Neural progenitor cell (in vitro differentiated cells): ENCODE measurements around the gene TRIO. TPM values are rescaled to one million over a fixed set of nuclear protein-coding genes. Genes with fewer than 3 reads are reported as not detected.

Experiments
- DNase-seq: peaks from one replicate; pipeline ENCODE4 v3.0.0-alpha.2; 2016; ENCODE audit warnings: low spot score
- H2AFZ ChIP-seq: fragments of 200-600 bp; sonication (generic); replicated peaks from 2 replicates; pipeline ENCODE4 v1.6.1; 2016; ENCODE audit warnings: antibody characterized with exemption
- H3F3A ChIP-seq: fragments of 200-600 bp; sonication (generic); 2 replicates; pipeline ENCODE4 v1.6.1; 2016; ENCODE audit warnings: antibody characterized with exemption, low read depth
- H3K27ac ChIP-seq: fragments of 200-600 bp; sonication (generic); 2 replicates; pipeline ENCODE4 v1.5.1; 2016; ENCODE audit warnings: mild to moderate bottlenecking
- H3K27me3 ChIP-seq: fragments of 200-600 bp; sonication (generic); 2 replicates; pipeline ENCODE4 v1.6.1; 2016; ENCODE audit warnings: mild to moderate bottlenecking, moderate library complexity
- H3K36me3 ChIP-seq: fragments of 200-600 bp; sonication (generic); 2 replicates; pipeline ENCODE4 v1.5.1; 2016
- H3K4me1 ChIP-seq: fragments of 200-600 bp; sonication (generic); 2 replicates; pipeline ENCODE4 v1.6.1; 2016; ENCODE audit warnings: mixed run types
- H3K4me2 ChIP-seq: fragments of 200-600 bp; sonication (generic); 2 replicates; pipeline ENCODE4 v1.6.1; 2016
- H3K4me3 ChIP-seq: fragments of 200-600 bp; sonication (generic); 2 replicates; pipeline ENCODE4 v1.5.1; 2016
- H3K79me2 ChIP-seq: fragments of 200-600 bp; sonication (generic); 2 replicates; pipeline ENCODE4 v1.6.1; 2016; ENCODE audit warnings: low read depth
- H3K9ac ChIP-seq: fragments of 200-600 bp; sonication (generic); 2 replicates; pipeline ENCODE4 v1.6.1; 2016
- H3K9me3 ChIP-seq: fragments of 200-600 bp; sonication (generic); 2 replicates; pipeline ENCODE4 v1.5.1; 2016; ENCODE audit warnings: low read depth
- H4K20me1 ChIP-seq: fragments of 200-600 bp; sonication (generic); 2 replicates; pipeline ENCODE4 v1.6.1; 2016; ENCODE audit warnings: low read depth
- H3K27ac Mint-ChIP-seq: 3 replicates; pipeline ENCODE4 v1.8.0; 2021; ENCODE audit warnings: mixed read lengths
- H3K27me3 Mint-ChIP-seq: 2 replicates; pipeline ENCODE4 v1.8.0; 2022; ENCODE audit warnings: low read depth, mild to moderate bottlenecking, inconsistent platforms, moderate library complexity, mixed read lengths; ENCODE audit not compliant: insufficient read depth
- H3K36me3 Mint-ChIP-seq: 3 replicates; pipeline ENCODE4 v1.8.0; 2021; ENCODE audit warnings: mixed read lengths
- H3K4me1 Mint-ChIP-seq: 3 replicates; pipeline ENCODE4 v1.8.0; 2021; ENCODE audit warnings: mixed read lengths
- H3K4me3 Mint-ChIP-seq: 3 replicates; pipeline ENCODE4 v1.8.0; 2021; ENCODE audit warnings: mild to moderate bottlenecking, moderate library complexity, mixed read lengths
- H3K9me3 Mint-ChIP-seq: 3 replicates; pipeline ENCODE4 v1.8.0; 2020; ENCODE audit warnings: mixed read lengths
- EZH2 ChIP-seq: fragments of 200-600 bp; sonication (generic); IDR thresholded peaks from 2 replicates; pipeline ENCODE4 v1.6.1; 2017; ENCODE audit warnings: antibody characterized with exemption, mild to moderate bottlenecking, moderate library complexity
- EZH2phosphoT487 ChIP-seq: fragments of 200-600 bp; sonication (generic); IDR thresholded peaks from 2 replicates; pipeline ENCODE4 v1.6.1; 2017; ENCODE audit warnings: antibody characterized with exemption
- total RNA-seq: library from RNA; depleted of rRNA; stranded (reverse); fragments of >200 nt; gene quantifications from 2 replicates; pipeline ENCODE4 v1.2.3, GENCODE V29; 2015; ENCODE audit warnings: low replicate concordance
- TF ChIP-seq, protein P1 (sequence below): fragments of 200-600 bp; sonication (generic); IDR thresholded peaks from 2 replicates; pipeline ENCODE4 v1.5.1; 2017; ENCODE audit warnings: antibody characterized with exemption, mild to moderate bottlenecking

Gene TRIO
- total RNA-seq, 1 donor from 2014 or later: 84.7 TPM

DNA sequence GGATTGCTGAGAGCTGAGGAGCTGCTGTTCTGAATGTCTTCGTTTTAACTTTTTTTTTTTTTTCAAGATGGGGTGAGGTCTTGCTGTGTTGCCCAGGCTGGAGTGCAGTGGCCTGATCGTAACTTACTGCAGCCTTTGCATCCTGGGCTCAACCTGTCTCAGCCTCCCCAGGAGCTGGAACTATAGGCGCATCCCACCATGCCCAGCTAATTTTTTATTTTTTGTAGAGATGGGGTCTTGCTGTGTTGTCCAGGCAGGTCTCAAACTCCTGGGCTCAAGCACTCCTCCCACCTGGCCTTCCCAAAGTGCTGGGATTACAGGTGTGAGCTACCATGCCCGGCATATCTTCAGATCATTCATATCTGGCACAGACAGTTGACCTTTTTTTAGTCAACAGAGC, 46.5 kb downstream of the TRIO start:
- peaks cover 100% of the 10 kb centered on the region for H3K79me2 ChIP-seq
- Mint-ChIP-seq H3K9me3 (no peaks in the 10 kb centered on the region), H3K4me1 (peaks cover 24% of the 10 kb centered on the region), H3K27me3 (peaks cover 4% of the 10 kb centered on the region), H3K36me3 (peaks cover 1% of the 10 kb centered on the region), H3K27ac (no peak overlapping the region), H3K4me3 (no peak overlapping the region)
- H3K4me3 ChIP-seq: no peak overlapping the region
- H3K4me1 ChIP-seq: peaks cover 4% of the 10 kb centered on the region
- no peaks in the 10 kb centered on the region for H3K27me3 ChIP-seq
- peaks cover 97% of the 10 kb centered on the region for H4K20me1 ChIP-seq
- DNase-seq: no peak
- H3K9ac ChIP-seq: no peak overlapping the region
- H3K9me3 ChIP-seq: no peaks in the 10 kb centered on the region
- no peaks in the 10 kb centered on the region for H3F3A ChIP-seq
- H3K36me3 ChIP-seq: no peaks in the 10 kb centered on the region
- TF ChIP-seq EZH2 (no peak), EZH2phosphoT487 (no peak)
- TF ChIP-seq, protein P1, sequence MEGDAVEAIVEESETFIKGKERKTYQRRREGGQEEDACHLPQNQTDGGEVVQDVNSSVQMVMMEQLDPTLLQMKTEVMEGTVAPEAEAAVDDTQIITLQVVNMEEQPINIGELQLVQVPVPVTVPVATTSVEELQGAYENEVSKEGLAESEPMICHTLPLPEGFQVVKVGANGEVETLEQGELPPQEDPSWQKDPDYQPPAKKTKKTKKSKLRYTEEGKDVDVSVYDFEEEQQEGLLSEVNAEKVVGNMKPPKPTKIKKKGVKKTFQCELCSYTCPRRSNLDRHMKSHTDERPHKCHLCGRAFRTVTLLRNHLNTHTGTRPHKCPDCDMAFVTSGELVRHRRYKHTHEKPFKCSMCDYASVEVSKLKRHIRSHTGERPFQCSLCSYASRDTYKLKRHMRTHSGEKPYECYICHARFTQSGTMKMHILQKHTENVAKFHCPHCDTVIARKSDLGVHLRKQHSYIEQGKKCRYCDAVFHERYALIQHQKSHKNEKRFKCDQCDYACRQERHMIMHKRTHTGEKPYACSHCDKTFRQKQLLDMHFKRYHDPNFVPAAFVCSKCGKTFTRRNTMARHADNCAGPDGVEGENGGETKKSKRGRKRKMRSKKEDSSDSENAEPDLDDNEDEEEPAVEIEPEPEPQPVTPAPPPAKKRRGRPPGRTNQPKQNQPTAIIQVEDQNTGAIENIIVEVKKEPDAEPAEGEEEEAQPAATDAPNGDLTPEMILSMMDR: no peak
- H2AFZ ChIP-seq: no peak overlapping the region
- no peak overlapping the region for H3K27ac ChIP-seq
- no peak overlapping the region for H3K4me2 ChIP-seq

DNA sequence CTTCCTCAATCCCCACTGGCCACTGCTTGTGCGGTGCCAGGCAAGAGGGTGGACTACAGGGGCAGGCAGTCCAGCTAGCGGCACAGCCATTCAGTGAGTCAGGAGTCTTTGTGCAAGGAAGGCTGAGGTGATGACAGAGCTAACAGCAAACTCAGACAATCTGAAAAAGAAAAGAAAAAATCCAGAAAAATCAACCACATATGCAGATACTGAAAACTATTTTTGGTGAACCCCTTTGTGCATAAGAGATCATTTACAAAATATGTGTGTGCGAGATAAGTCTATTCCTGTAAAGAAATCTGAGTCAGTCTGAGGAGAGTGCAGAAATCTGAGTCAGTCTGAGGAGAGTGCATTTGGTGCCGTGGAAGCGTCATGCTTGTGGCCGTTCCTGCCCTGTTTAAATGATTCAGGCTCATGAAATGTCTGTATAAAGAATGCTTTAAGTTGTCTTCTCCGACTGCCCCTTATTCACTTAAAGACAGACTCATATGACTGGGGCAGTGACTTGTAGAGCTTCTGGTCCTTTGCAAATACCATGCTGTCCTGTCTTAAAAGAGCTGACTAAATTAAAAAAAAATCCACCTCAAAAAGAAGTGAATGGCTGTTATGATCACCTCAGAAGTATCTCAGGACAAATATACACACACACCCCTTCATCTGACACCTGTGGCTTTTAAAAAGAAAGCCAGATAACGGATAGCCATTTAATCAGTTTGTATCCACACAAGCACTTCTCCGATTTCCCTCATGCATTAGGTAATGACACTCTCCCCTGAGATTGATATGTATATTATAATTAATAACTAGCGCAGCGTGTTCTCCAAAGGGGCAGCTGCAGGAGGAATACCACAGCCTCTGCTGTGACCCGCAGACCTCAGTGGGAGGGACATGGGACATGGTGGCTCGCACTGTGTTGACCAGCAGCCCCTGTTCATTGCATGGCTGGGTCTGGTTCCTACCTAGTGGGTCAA, 47.3 kb downstream of the TRIO start:
- peaks cover 97% of the 10 kb centered on the region for H4K20me1 ChIP-seq
- H3K27ac ChIP-seq: no peak overlapping the region
- no peak overlapping the region for H3K4me3 ChIP-seq
- no peaks in the 10 kb centered on the region for H3K9me3 Mint-ChIP-seq
- TF ChIP-seq EZH2phosphoT487 (no peak), EZH2 (no peak)
- TF ChIP-seq, protein P1: no peak
- peaks cover 1% of the 10 kb centered on the region for H3K36me3 Mint-ChIP-seq
- peaks cover 26% of the 10 kb centered on the region for H3K4me1 Mint-ChIP-seq
- no peak for DNase-seq
- no peaks in the 10 kb centered on the region for H3K27me3 ChIP-seq
- H3K27ac Mint-ChIP-seq: peak overlapping the region; percentile 87
- peaks cover 2% of the 10 kb centered on the region for H3K27me3 Mint-ChIP-seq
- no peaks in the 10 kb centered on the region for H3K36me3 ChIP-seq
- H3K79me2 ChIP-seq: peaks cover 100% of the 10 kb centered on the region
- no peak overlapping the region for H3K9ac ChIP-seq
- no peaks in the 10 kb centered on the region for H3K9me3 ChIP-seq
- H2AFZ ChIP-seq: no peak overlapping the region
- no peaks in the 10 kb centered on the region for H3F3A ChIP-seq
- H3K4me3 Mint-ChIP-seq: no peak overlapping the region
- H3K4me2 ChIP-seq: no peak overlapping the region
- peaks cover under 1% of the 10 kb centered on the region for H3K4me1 ChIP-seq

DNA sequence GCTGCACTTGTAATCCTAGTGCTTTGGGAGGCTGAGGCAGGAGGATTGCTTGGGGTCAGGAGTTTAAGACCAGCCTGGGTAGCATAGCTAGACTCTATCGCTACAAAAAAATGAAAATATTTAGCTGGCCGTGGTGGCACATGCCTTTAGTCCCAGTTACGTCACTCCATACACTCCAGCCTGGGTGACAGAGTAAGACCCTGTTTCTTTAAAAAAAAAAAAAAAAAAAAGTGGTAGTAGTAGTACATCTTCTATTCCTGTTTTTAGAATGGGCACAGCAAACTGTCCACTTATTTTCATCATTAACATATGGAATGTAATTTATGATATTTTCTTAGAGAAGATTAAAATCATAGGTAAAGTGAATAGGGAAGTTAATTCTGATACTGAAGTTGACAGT, 48.2 kb downstream of the TRIO start:
- Histone ChIP-seq H3F3A (no peaks in the 10 kb centered on the region), H4K20me1 (peaks cover 96% of the 10 kb centered on the region), H3K27me3 (no peaks in the 10 kb centered on the region), H3K79me2 (peaks cover 100% of the 10 kb centered on the region), H3K27ac (no peak overlapping the region), H3K4me3 (no peak overlapping the region), H3K4me2 (no peak overlapping the region), H3K36me3 (no peaks in the 10 kb centered on the region), H3K9me3 (no peaks in the 10 kb centered on the region), H3K4me1 (no peaks in the 10 kb centered on the region), H3K9ac (no peak overlapping the region), H2AFZ (no peak overlapping the region)
- Mint-ChIP-seq H3K4me3 (no peak overlapping the region), H3K27ac (no peak overlapping the region), H3K27me3 (peaks cover 2% of the 10 kb centered on the region), H3K4me1 (peaks cover 28% of the 10 kb centered on the region), H3K9me3 (no peaks in the 10 kb centered on the region), H3K36me3 (peaks cover 1% of the 10 kb centered on the region)
- TF ChIP-seq EZH2phosphoT487 (no peak), EZH2 (no peak)
- TF ChIP-seq, protein P1: no peak
- DNase-seq: no peak
